IMR-90 (cell line): Measurements from ENCODE around the gene CFAP61. TPM values are rescaled to one million over a fixed set of nuclear protein-coding genes. Genes with fewer than 3 reads are reported as not detected.

Experiments
- ATAC-seq: fragments of 200-7000 bp; cut with Tn5 transposase; 2 replicates; pipeline ENCODE4 v1.9.1; 2020; ENCODE audit warnings: low read depth, mild to moderate bottlenecking, moderate library complexity
- BruUV-seq: library from RNA; stranded (reverse); fragments of 400-500 nt; replicated peaks from 2 replicates; lab custom pipeline; 2021; lab: Mats Ljungman, UMichigan
- CTCF ChIA-PET: fragments of 300-600 bp; formaldehyde crosslinking; extraction: SDS; loops from one replicate; lab custom pipeline; 2021; ENCODE audit warnings: antibody characterized with exemption; lab: Yijun Ruan, JAX
- POLR2A ChIA-PET: fragments of 300-600 bp; sonication (Branson Sonifier 250); formaldehyde crosslinking; loops from one replicate; lab custom pipeline; 2022; ENCODE audit warnings: antibody characterized with exemption; ENCODE audit not compliant: unreplicated experiment; lab: Charles Lee
- DNase-seq: peaks from one replicate; pipeline ENCODE4 v3.0.0; 2013
- H2AFZ ChIP-seq: replicated peaks from 2 replicates; pipeline ENCODE3; 2013; ENCODE audit warnings: low read length, mild to moderate bottlenecking; ENCODE audit not compliant: poor library complexity
- H2AK5ac ChIP-seq: 2 replicates; pipeline ENCODE4 v1.6.1; 2013; ENCODE audit warnings: low read depth, low read length, inconsistent platforms
- H2AK9ac ChIP-seq: replicated peaks from 2 replicates; pipeline ENCODE3; 2013; ENCODE audit warnings: mild to moderate bottlenecking, low read depth, low read length, moderate library complexity; ENCODE audit not compliant: poor library complexity
- H2BK120ac ChIP-seq: 2 replicates; pipeline ENCODE4 v1.6.1; 2013; ENCODE audit warnings: low read depth, low read length, inconsistent platforms
- H2BK15ac ChIP-seq: 3 replicates; pipeline ENCODE4 v1.6.1; 2013; ENCODE audit warnings: low read depth, low read length, inconsistent platforms
- H2BK20ac ChIP-seq: 2 replicates; pipeline ENCODE4 v1.6.1; 2013; ENCODE audit warnings: low read depth, mild to moderate bottlenecking, inconsistent platforms, low read length, moderate library complexity
- H2BK5ac ChIP-seq: 2 replicates; pipeline ENCODE4 v1.6.1; 2013; ENCODE audit warnings: mild to moderate bottlenecking, low read depth, low read length, inconsistent platforms; ENCODE audit not compliant: poor library complexity, severe bottlenecking
- H3K14ac ChIP-seq: replicated peaks from 2 replicates; pipeline ENCODE4 v1.6.1; 2013; ENCODE audit warnings: low read depth, low read length, inconsistent platforms
- H3K18ac ChIP-seq: 2 replicates; pipeline ENCODE4 v1.6.1; 2013; ENCODE audit warnings: low read depth, low read length, control low read depth
- H3K23ac ChIP-seq: 2 replicates; pipeline ENCODE4 v1.6.1; 2013; ENCODE audit warnings: low read depth, low read length, inconsistent platforms
- H3K27ac ChIP-seq: 2 replicates; pipeline ENCODE4 v1.5.1; 2013; ENCODE audit warnings: mild to moderate bottlenecking, control low read depth, low read length; ENCODE audit not compliant: insufficient read depth
- H3K27me3 ChIP-seq: 2 replicates; pipeline ENCODE4 v1.6.1; 2013; ENCODE audit warnings: low read length; ENCODE audit not compliant: control insufficient read depth, insufficient read depth
- H3K36me3 ChIP-seq: 2 replicates; pipeline ENCODE4 v1.6.1; 2013; ENCODE audit warnings: low read length, mixed read lengths; ENCODE audit not compliant: control insufficient read depth, insufficient read depth
- H3K4ac ChIP-seq: 2 replicates; pipeline ENCODE4 v1.6.1; 2013; ENCODE audit warnings: low read depth, low read length, inconsistent platforms
- H3K4me1 ChIP-seq: 2 replicates; pipeline ENCODE4 v1.6.1; 2013; ENCODE audit warnings: low read length, mixed read lengths; ENCODE audit not compliant: control insufficient read depth, insufficient read depth
- H3K4me2 ChIP-seq: 2 replicates; pipeline ENCODE4 v1.6.1; 2013; ENCODE audit warnings: low read depth, mild to moderate bottlenecking, control low read depth, low read length, moderate library complexity
- H3K4me3 ChIP-seq: 2 replicates; pipeline ENCODE4 v1.5.1; 2013; ENCODE audit warnings: low read depth, mild to moderate bottlenecking, control low read depth, low read length, moderate library complexity; ENCODE audit not compliant: insufficient read depth
- H3K56ac ChIP-seq: 2 replicates; pipeline ENCODE4 v1.6.1; 2013; ENCODE audit warnings: low read length, inconsistent platforms; ENCODE audit not compliant: insufficient read depth; ENCODE audit errors: extremely low read depth
- H3K79me1 ChIP-seq, 2 experiments: 2 replicates each; pipeline ENCODE4 v1.6.1; 2013; ENCODE audit warnings: low read length in 2 of 2, inconsistent platforms in 1 of 2, low read depth in 1 of 2
- H3K9ac ChIP-seq: 2 replicates; pipeline ENCODE4 v1.6.1; 2013; ENCODE audit warnings: low read depth, low read length, control low read depth
- H3K9me1 ChIP-seq: 2 replicates; pipeline ENCODE4 v1.6.1; 2013; ENCODE audit warnings: low read length, inconsistent platforms; ENCODE audit not compliant: insufficient read depth
- H3K9me3 ChIP-seq: 2 replicates; pipeline ENCODE4 v1.6.1; 2013; ENCODE audit warnings: low read length; ENCODE audit not compliant: control insufficient read depth, insufficient read depth
- H4K20me1 ChIP-seq: 2 replicates; pipeline ENCODE4 v1.6.1; 2013; ENCODE audit warnings: low read length, inconsistent platforms; ENCODE audit not compliant: insufficient read depth
- H4K5ac ChIP-seq: 2 replicates; pipeline ENCODE4 v1.6.1; 2013; ENCODE audit warnings: mild to moderate bottlenecking, low read depth, low read length, control low read depth
- H4K8ac ChIP-seq, 2 experiments: 2 replicates each; pipeline ENCODE4 v1.6.1; 2013; ENCODE audit warnings: low read depth in 2 of 2, low read length in 2 of 2, control low read depth in 1 of 2, inconsistent platforms in 1 of 2
- H4K91ac ChIP-seq: 2 replicates; pipeline ENCODE4 v1.6.1; 2013; ENCODE audit warnings: low read depth, low read length, inconsistent platforms; ENCODE audit not compliant: insufficient read depth
- CEBPB ChIP-seq: IDR thresholded peaks from 2 replicates; pipeline ENCODE4 v1.6.1; 2012; ENCODE audit warnings: low read depth, low read length, improper control_type of control experiment
- CHD1 ChIP-seq: IDR thresholded peaks from 2 replicates; pipeline ENCODE4 v1.6.1; 2012; ENCODE audit warnings: low read depth, low read length, improper control_type of control experiment
- NFE2L2 ChIP-seq: fragments of 150-350 bp; IDR thresholded peaks from 2 replicates; pipeline ENCODE4 v1.6.1; 2016; ENCODE audit warnings: low read depth, mild to moderate bottlenecking, low read length
- RAD21 ChIP-seq: IDR thresholded peaks from 2 replicates; pipeline ENCODE4 v1.6.1; 2012; ENCODE audit warnings: low read length, improper control_type of control experiment
- RCOR1 ChIP-seq: IDR thresholded peaks from 2 replicates; pipeline ENCODE4 v1.6.1; 2012; ENCODE audit warnings: mild to moderate bottlenecking, low read length, improper control_type of control experiment; ENCODE audit not compliant: insufficient replicate concordance
- SMC3 ChIP-seq: fragments of 150-350 bp; IDR thresholded peaks from 2 replicates; pipeline ENCODE4 v1.6.1; 2016; ENCODE audit warnings: low read depth, mild to moderate bottlenecking, antibody characterized with exemption, low read length, moderate library complexity
- WGBS, 2 experiments: methylation state at CpG; one replicate each; pipeline versions ENCODE4 v1.1.5 to v1.1.7; 2013; ENCODE audit warnings: missing lambda C conversion rate in 2 of 2; ENCODE audit not compliant: insufficient read length in 1 of 2; ENCODE audit errors: extremely low coverage in 2 of 2; 5-methylcytosine and 5-hydroxymethylcytosine counted together
- dilution Hi-C: fragments of 300-500 bp; cut with HindIII; formaldehyde crosslinking; loops from one replicate; pipeline ENCODE4 v1.14.3; 2018; ENCODE audit warnings: low sequenced_read_pairs; ENCODE audit not compliant: unreplicated experiment
- in situ Hi-C: fragments of 300-500 bp; cut with MboI; formaldehyde crosslinking; loops from 3 replicates; pipeline ENCODE4 v1.14.3; 2019; ENCODE audit warnings: low sequenced_read_pairs, inconsistent platforms, mixed read lengths
- intact Hi-C: fragments of 100-400 bp; cut with micrococcal nuclease; formaldehyde crosslinking; loops from 2 replicates; pipeline ENCODE4 v1.10.0; 2022
- polyA plus RNA-seq, 3 experiments: library from polyadenylated mRNA; depleted of rRNA; stranded (reverse); fragments of >200 nt; gene quantifications; 2 replicates each; pipeline ENCODE4 v1.2.3, GENCODE V29; 2012; ENCODE audit warnings: low replicate concordance in 1 of 3
- total RNA-seq: library from RNA; depleted of rRNA; stranded (reverse); fragments of >200 nt; gene quantifications from 2 replicates; pipeline ENCODE4 v1.2.3, GENCODE V29; 2012
- TF ChIP-seq, protein P1 (sequence below): fragments of 150-350 bp; IDR thresholded peaks from 2 replicates; pipeline ENCODE4 v1.6.1; 2017; ENCODE audit warnings: mild to moderate bottlenecking, antibody characterized with exemption, low read length, low read depth

CFAP61 gene
- total and polyA plus RNA-seq, 2 of the 4 experiments (the other 2 are of a cell fraction): 0.07 TPM; not detected in 1

DNA sequence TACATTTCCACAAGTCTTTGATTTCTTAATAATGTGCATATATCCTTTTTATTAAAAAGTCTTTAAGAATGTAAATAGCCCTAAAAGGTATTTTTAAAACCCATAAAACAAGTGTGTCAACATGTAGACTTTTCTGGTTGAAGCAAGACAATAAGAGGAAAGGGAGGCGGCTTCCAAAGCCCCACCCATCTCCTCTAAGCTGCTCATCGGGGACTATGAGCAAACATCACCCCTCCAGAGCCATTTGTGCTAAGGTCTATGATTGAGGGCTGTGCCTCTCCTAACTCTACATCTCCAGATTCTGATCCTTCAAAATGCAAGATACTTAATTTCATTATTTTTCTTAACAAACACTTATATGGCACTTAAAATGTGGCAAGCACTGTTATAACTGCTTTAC is 37.7 kb upstream of the CFAP61 start:
- H3K9me3 ChIP-seq: no peaks in the 10 kb centered on the region
- intact Hi-C loops (loop anchor here (5.0 kb wide), 1 partner anchor 322 kb away; no protein-coding TSS in a partner anchor), dilution Hi-C loops (no loop called here), in situ Hi-C loops (no loop called here)
- no peak overlapping the region for H3K4me3 ChIP-seq
- H4K20me1 ChIP-seq: no peaks in the 10 kb centered on the region; the same call in 1 of the 2 replicates
- no peak overlapping the region for H4K8ac ChIP-seq
- no TSS peak for BruUV-seq
- TF ChIP-seq RCOR1 (no peak), NFE2L2 (no peak), RAD21 (no peak), SMC3 (no peak), CEBPB (no peak), CHD1 (no peak)
- TF ChIP-seq, protein P1, sequence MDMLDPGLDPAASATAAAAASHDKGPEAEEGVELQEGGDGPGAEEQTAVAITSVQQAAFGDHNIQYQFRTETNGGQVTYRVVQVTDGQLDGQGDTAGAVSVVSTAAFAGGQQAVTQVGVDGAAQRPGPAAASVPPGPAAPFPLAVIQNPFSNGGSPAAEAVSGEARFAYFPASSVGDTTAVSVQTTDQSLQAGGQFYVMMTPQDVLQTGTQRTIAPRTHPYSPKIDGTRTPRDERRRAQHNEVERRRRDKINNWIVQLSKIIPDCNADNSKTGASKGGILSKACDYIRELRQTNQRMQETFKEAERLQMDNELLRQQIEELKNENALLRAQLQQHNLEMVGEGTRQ: no peak
- no peak overlapping the region for H2BK20ac ChIP-seq
- no peak overlapping the region for H3K4me2 ChIP-seq
- DNase-seq (no peak), ATAC-seq (no peak)
- ChIA-PET POLR2A (no interaction called here), CTCF (no interaction called here)
- no peak overlapping the region for H3K4ac ChIP-seq
- no peak overlapping the region for H4K91ac ChIP-seq
- H2BK5ac ChIP-seq: no peak overlapping the region
- H2BK120ac ChIP-seq: no peak overlapping the region
- no peak overlapping the region for H3K56ac ChIP-seq
- H3K23ac ChIP-seq: no peak overlapping the region
- peaks cover 17% of the 10 kb centered on the region for H3K4me1 ChIP-seq
- no CpG with 5 or more reads among the region's 2 CpGs for WGBS, 2 experiments
- H3K79me1 ChIP-seq: peaks cover 12 to 25% of the 10 kb centered on the region in 2 experiments; a peak in 3 of 4 replicates
- peaks cover 13% of the 10 kb centered on the region for H3K9me1 ChIP-seq
- no peak overlapping the region for H3K14ac ChIP-seq
- no peak overlapping the region for H2AK5ac ChIP-seq
- no peaks in the 10 kb centered on the region for H3K27me3 ChIP-seq
- H3K18ac ChIP-seq: no peak overlapping the region
- H3K27ac ChIP-seq: no peak overlapping the region
- H2BK15ac ChIP-seq: no peak overlapping the region; the same call in 2 of the 3 replicates
- H3K9ac ChIP-seq: no peak overlapping the region
- H2AK9ac ChIP-seq: no peak overlapping the region
- H4K5ac ChIP-seq: no peak overlapping the region
- peaks cover 3% of the 10 kb centered on the region; the same call in 1 of the 2 replicates for H3K36me3 ChIP-seq
- no peak overlapping the region for H2AFZ ChIP-seq
